ENCODE results near the gene CNRIP1. TPM values are rescaled to one million over a fixed set of nuclear protein-coding genes. Genes with fewer than 3 reads are reported as not detected.

CNRIP1 gene
- total and polyA plus RNA-seq, 2 of the 4 experiments (the other 2 are of a cell fraction), result 23.3 to 32.7 TPM

- Histone ChIP-seq H2AFZ (replicated peaks; ENCODE audit: low read length, poor library complexity) (no peak overlapping the region), H2BK15ac (ENCODE audit: low read depth, low read length) (no peak overlapping the region), H3K56ac (ENCODE audit: extremely low read depth, insufficient read depth, low read length) (no peak overlapping the region), H3K14ac (replicated peaks; ENCODE audit: low read depth, low read length) (no peak overlapping the region), H3K4ac (ENCODE audit: low read depth, low read length) (no peak overlapping the region), H2AK9ac (replicated peaks; ENCODE audit: low read depth, low read length, poor library complexity) (no peak overlapping the region), H3K4me3 (ENCODE audit: insufficient read depth, low read depth, low read length) (no peak overlapping the region), H2BK20ac (ENCODE audit: low read depth, low read length) (no peak overlapping the region), H4K20me1 (ENCODE audit: insufficient read depth, low read length) (no peaks in the 10 kb centered on the region), H3K9me1 (ENCODE audit: insufficient read depth, low read length) (no peaks in the 10 kb centered on the region; the same call in 1 of the 2 replicates), H3K36me3 (ENCODE audit: control insufficient read depth, insufficient read depth, low read length) (peaks cover 2% of the 10 kb centered on the region; the same call in 1 of the 2 replicates), H3K9ac (ENCODE audit: low read depth, low read length) (no peak overlapping the region), H4K91ac (ENCODE audit: insufficient read depth, low read depth, low read length) (no peak overlapping the region), H3K4me2 (ENCODE audit: low read depth, low read length) (no peak overlapping the region), H3K27me3 (ENCODE audit: control insufficient read depth, insufficient read depth, low read length) (no peaks in the 10 kb centered on the region), H3K9me3 (ENCODE audit: control insufficient read depth, insufficient read depth, low read length) (no peaks in the 10 kb centered on the region), H3K79me1 (ENCODE audit: low read depth in 1 of 2, low read length in 2 of 2) (peaks cover 4% of the 10 kb centered on the region in 2 experiments; a peak in 1 of 4 replicates), H2BK5ac (ENCODE audit: low read depth, low read length, poor library complexity, severe bottlenecking) (no peak overlapping the region), H3K18ac (ENCODE audit: low read depth, low read length) (no peak overlapping the region), H2BK120ac (ENCODE audit: low read depth, low read length) (no peak overlapping the region), H2AK5ac (ENCODE audit: low read depth, low read length) (no peak overlapping the region), H3K23ac (ENCODE audit: low read depth, low read length) (no peak overlapping the region), H3K27ac (ENCODE audit: insufficient read depth, low read length) (no peak overlapping the region), H3K4me1 (ENCODE audit: control insufficient read depth, insufficient read depth, low read length) (no peaks in the 10 kb centered on the region), H4K5ac (ENCODE audit: low read depth, low read length) (no peak overlapping the region), H4K8ac (ENCODE audit: low read depth in 2 of 2, low read length in 2 of 2) (no peak overlapping the region)
- in situ Hi-C loops (cut with MboI; ENCODE audit: low sequenced_read_pairs) (loop anchor here (10.0 kb wide), 1 partner anchor 149 kb away; no protein-coding TSS in a partner anchor), intact Hi-C loops (cut with micrococcal nuclease) (no loop called here), dilution Hi-C loops (cut with HindIII; ENCODE audit: low sequenced_read_pairs, unreplicated experiment) (no loop called here)
- BruUV-seq (replicated peaks), result no TSS peak
- DNase-seq (no peak), ATAC-seq (ENCODE audit: low read depth) (no peak)
- TF ChIP-seq USF2 (IDR thresholded peaks at IDR 0.05; ENCODE audit: low read depth, low read length) (no peak), CHD1 (IDR thresholded peaks at IDR 0.05; ENCODE audit: low read depth, low read length) (no peak), RCOR1 (IDR thresholded peaks at IDR 0.05; ENCODE audit: insufficient replicate concordance, low read length) (no peak), FOS (IDR thresholded peaks at IDR 0.05; ENCODE audit: low read depth, low read length) (no peak), BHLHE40 (IDR thresholded peaks at IDR 0.05; ENCODE audit: low read depth, low read length) (no peak), POLR2A (IDR thresholded peaks at IDR 0.05; ENCODE audit: low read depth, low read length) (no peak), NFE2L2 (IDR thresholded peaks at IDR 0.05; ENCODE audit: low read depth, low read length) (no peak), CTCF (conservative IDR thresholded peaks at IDR 0.05; ENCODE audit: low read depth, low read length) (no peak), MXI1 (IDR thresholded peaks at IDR 0.05; ENCODE audit: borderline replicate concordance, low read depth, low read length) (no peak), ELK1 (IDR thresholded peaks at IDR 0.05; ENCODE audit: borderline replicate concordance, low read depth, low read length) (no peak)
- ChIA-PET POLR2A (ENCODE audit: unreplicated experiment) (no interaction called here), CTCF (no interaction called here)
Measured at GRCh38 chr2:68295516-68295915, 24.2 kb downstream of the CNRIP1 start.
